HCT116 (cell line): ENCODE results near the gene CHST11. TPM values are rescaled to one million over a fixed set of nuclear protein-coding genes. Genes with fewer than 3 reads are reported as not detected.

Source experiments
- ATAC-seq: fragments of 200-7000 bp; cut with Tn5 transposase; 2 replicates; pipeline ENCODE4 v1.9.1; 2020; ENCODE audit warnings: mild to moderate bottlenecking, moderate library complexity
- BruUV-seq: library from RNA; stranded (reverse); fragments of 400-500 nt; replicated peaks from 2 replicates; lab custom pipeline; 2021; lab: Mats Ljungman, UMichigan
- CTCF ChIA-PET: fragments of 300-600 bp; sonication (Branson Sonifier 250); formaldehyde crosslinking; loops from one replicate; lab custom pipeline; 2021; ENCODE audit warnings: antibody characterized with exemption; lab: Charles Lee
- POLR2A ChIA-PET: fragments of 300-600, 350-600 bp; sonication (Branson Sonifier 250); formaldehyde crosslinking; loops from one replicate; lab custom pipeline; 2021; ENCODE audit warnings: antibody characterized with exemption; lab: Charles Lee
- RAD21 ChIA-PET, 2 experiments: fragments of 300-600 bp; sonication (Branson Sonifier 250); formaldehyde crosslinking; loops; one replicate each; lab custom pipeline; 2023; ENCODE audit warnings: low total read pairs in 2 of 2; ENCODE audit not compliant: uncharacterized antibody in 2 of 2, unreplicated experiment in 2 of 2, low non-redundant PET in 1 of 2; lab: Charles Lee
- DNase-seq: peaks from one replicate; pipeline ENCODE4 v3.0.0-alpha.2; 2010; ENCODE audit warnings: low read depth, low spot score
- H2AFZ ChIP-seq: fragments of 200-600 bp; shearing (Covaris generic), sonication (generic); 2 replicates; pipeline ENCODE4 v1.6.1; 2017; ENCODE audit warnings: low read depth, mixed run types, mixed read lengths, antibody characterized with exemption, low read length; ENCODE audit not compliant: poor library complexity, severe bottlenecking
- H3K27ac ChIP-seq: 2 replicates; pipeline ENCODE4 v1.5.1; 2012; ENCODE audit warnings: low read depth, low read length
- H3K27me3 ChIP-seq: fragments of 200-600 bp; sonication (generic); 2 replicates; pipeline ENCODE4 v1.6.1; 2016; ENCODE audit warnings: mixed run types, low read length, mixed read lengths; ENCODE audit not compliant: insufficient read depth
- H3K36me3 ChIP-seq, 2 experiments: fragments of 200-500 bp in 1 of 2; fragments of 200-600 bp in 1 of 2; sonication (Bioruptor generic) in 1 of 2; sonication (generic) in 1 of 2; 2 replicates each; pipeline versions ENCODE4 v1.5.1 to v1.6.1; 2014 to 2016; ENCODE audit warnings: low read length in 2 of 2, inconsistent platforms in 1 of 2, mixed read lengths in 1 of 2, mixed run types in 1 of 2; ENCODE audit not compliant: insufficient read depth in 2 of 2, control insufficient read depth in 1 of 2
- H3K4me1 ChIP-seq, 2 experiments: fragments of 200-600 bp in 1 of 2; sonication (generic) in 1 of 2; 2 replicates each; pipeline versions ENCODE4 v1.5.1 to v1.6.1; 2012 to 2017; ENCODE audit warnings: low read length in 2 of 2, inconsistent platforms in 1 of 2, mild to moderate bottlenecking in 1 of 2, mixed read lengths in 1 of 2, mixed run types in 1 of 2, moderate library complexity in 1 of 2; ENCODE audit not compliant: insufficient read depth in 2 of 2, control insufficient read depth in 1 of 2
- H3K4me2 ChIP-seq: fragments of 200-600 bp; sonication (generic); 2 replicates; pipeline ENCODE4 v1.6.1; 2017; ENCODE audit warnings: mixed run types, low read length, mixed read lengths
- H3K4me3 ChIP-seq, 2 experiments: fragments of 200-600 bp in 1 of 2; sonication (generic) in 1 of 2; replicated peaks in 1 of 2; 2 replicates each; pipeline ENCODE4 v1.5.1; 2011 to 2016; ENCODE audit warnings: low read length in 2 of 2, control low read depth in 1 of 2, low read depth in 1 of 2, mild to moderate bottlenecking in 1 of 2, mixed read lengths in 1 of 2, mixed run types in 1 of 2
- H3K79me2 ChIP-seq: fragments of 200-600 bp; sonication (generic); 2 replicates; pipeline ENCODE4 v1.6.1; 2017; ENCODE audit warnings: mild to moderate bottlenecking, mixed run types, low read length, moderate library complexity, mixed read lengths; ENCODE audit not compliant: insufficient read depth
- H3K9ac ChIP-seq: fragments of 200-600 bp; sonication (generic); 2 replicates; pipeline ENCODE4 v1.6.1; 2016; ENCODE audit warnings: low read length, mixed read lengths
- H3K9me2 ChIP-seq: fragments of 200-600 bp; sonication (generic), shearing (Covaris generic); 2 replicates; pipeline ENCODE4 v1.6.1; 2017; ENCODE audit warnings: mixed run types, mild to moderate bottlenecking, moderate library complexity; ENCODE audit not compliant: insufficient read depth
- H3K9me3 ChIP-seq, 2 experiments: fragments of 200-500 bp in 1 of 2; fragments of 200-600 bp in 1 of 2; sonication (Bioruptor generic) in 1 of 2; sonication (generic) in 1 of 2; 2 replicates each; pipeline ENCODE4 v1.6.1; 2014 to 2017; ENCODE audit warnings: low read length in 2 of 2, mixed read lengths in 2 of 2, inconsistent platforms in 1 of 2, low read depth in 1 of 2, mild to moderate bottlenecking in 1 of 2, mixed run types in 1 of 2, moderate library complexity in 1 of 2; ENCODE audit not compliant: control insufficient read depth in 1 of 2, insufficient read depth in 1 of 2
- H4K20me1 ChIP-seq: fragments of 200-600 bp; sonication (generic), shearing (Covaris generic); 2 replicates; pipeline ENCODE4 v1.6.1; 2017; ENCODE audit warnings: mixed run types, mild to moderate bottlenecking, moderate library complexity; ENCODE audit not compliant: insufficient read depth
- ATF3 ChIP-seq: IDR thresholded peaks from 2 replicates; pipeline ENCODE4 v1.6.1; 2012
- CTCF ChIP-seq, 3 experiments: fragments of 200-600 bp in 1 of 3; sonication (generic) in 1 of 3; IDR thresholded peaks in 2 of 3; conservative IDR thresholded peaks in 1 of 3; 2 replicates each; pipeline ENCODE4 v1.5.1; 2012 to 2017; ENCODE audit warnings: low read depth in 2 of 3, low read length in 2 of 3, antibody characterized with exemption in 1 of 3, borderline replicate concordance in 1 of 3, control low read depth in 1 of 3, mild to moderate bottlenecking in 1 of 3, mixed read lengths in 1 of 3, mixed run types in 1 of 3, moderate library complexity in 1 of 3; ENCODE audit not compliant: insufficient read depth in 1 of 3
- JUND ChIP-seq: IDR thresholded peaks from 2 replicates; pipeline ENCODE4 v1.6.1; 2012
- POLR2A ChIP-seq: IDR thresholded peaks from 2 replicates; pipeline ENCODE4 v1.7.0; 2011; ENCODE audit warnings: borderline replicate concordance; ENCODE audit not compliant: insufficient read depth, insufficient read length; ENCODE audit errors: extremely low read depth
- SIN3A ChIP-seq: IDR thresholded peaks from 2 replicates; pipeline ENCODE4 v1.6.1; 2012; ENCODE audit warnings: low read depth
- SRF ChIP-seq: IDR thresholded peaks from 2 replicates; pipeline ENCODE4 v1.6.1; 2012; ENCODE audit warnings: low read depth
- ZFX ChIP-seq: fragments of 450-650 bp; IDR thresholded peaks from 2 replicates; pipeline ENCODE4 v1.6.1; 2017
- ZNF274 ChIP-seq: fragments of 200-500 bp; sonication (Bioruptor generic); IDR thresholded peaks from 2 replicates; pipeline ENCODE4 v1.6.1; 2014; ENCODE audit warnings: mild to moderate bottlenecking, low read depth, low read length, inconsistent platforms
- intact Hi-C: fragments of 100-400 bp; cut with micrococcal nuclease; formaldehyde crosslinking; loops from 2 replicates; pipeline ENCODE4 v1.10.0; 2022
- total RNA-seq: library from RNA; stranded (reverse); gene quantifications from one replicate; pipeline ENCODE4 v1.2.1, GENCODE V29; 2021; ENCODE audit not compliant: unreplicated experiment

Gene CHST11
- total RNA-seq, 1 experiment from 2014 or later: 10.1 TPM

- no peak overlapping the region for H3K27ac ChIP-seq
- H3K27me3 ChIP-seq: no peaks in the 10 kb centered on the region
- H3K9ac ChIP-seq: no peak overlapping the region
- intact Hi-C loops: no loop called here
- ChIA-PET POLR2A (no interaction called here), RAD21 (no interaction called here), CTCF (no interaction called here)
- BruUV-seq: no TSS peak
- no peaks in the 10 kb centered on the region for H3K79me2 ChIP-seq
- H3K36me3 ChIP-seq: no peaks in the 10 kb centered on the region
- no peak for ATAC-seq
- no peak for DNase-seq
- H4K20me1 ChIP-seq: no peaks in the 10 kb centered on the region
- no peak overlapping the region for H2AFZ ChIP-seq
- H3K4me2 ChIP-seq: no peak overlapping the region
- H3K9me2 ChIP-seq: no peaks in the 10 kb centered on the region
- no peak for TF ChIP-seq ZFX
- no peak for TF ChIP-seq SRF
- TF ChIP-seq ATF3: no peak
- no peak for TF ChIP-seq SIN3A
- TF ChIP-seq POLR2A: no peak
- no peaks in the 10 kb centered on the region for H3K9me3 ChIP-seq
- H3K4me1 ChIP-seq: peaks cover 4 to 9% of the 10 kb centered on the region in 2 experiments; a peak in 2 of 4 replicates
- no peak overlapping the region for H3K4me3 ChIP-seq
Observed at GRCh38 chr12:104641862-104642261, 185.1 kb downstream of the CHST11 start.

- Histone ChIP-seq H3K27me3 (no peaks in the 10 kb centered on the region), H3K27ac (no peak overlapping the region), H3K4me3 (no peak overlapping the region), H2AFZ (no peak overlapping the region), H3K79me2 (no peaks in the 10 kb centered on the region), H3K4me1 (peaks cover 4 to 9% of the 10 kb centered on the region in 2 experiments; a peak in 2 of 4 replicates), H3K4me2 (no peak overlapping the region), H3K36me3 (no peaks in the 10 kb centered on the region), H4K20me1 (no peaks in the 10 kb centered on the region), H3K9me2 (no peaks in the 10 kb centered on the region), H3K9me3 (no peaks in the 10 kb centered on the region), H3K9ac (no peak overlapping the region)
- RAD21 ChIA-PET: no interaction called here
- BruUV-seq: no TSS peak
- intact Hi-C loops: no loop called here
- DNase-seq (no peak), ATAC-seq (no peak)
- POLR2A ChIA-PET: no interaction called here
- CTCF ChIA-PET: no interaction called here
- no peak for TF ChIP-seq ZNF274
- no peak for TF ChIP-seq JUND
- no peak for TF ChIP-seq CTCF (IDR thresholded peaks at IDR 0.05 in 2 of 3, conservative IDR thresholded peaks at IDR 0.05 in 1 of 3; ENCODE audit: borderline replicate concordance in 1 of 3, insufficient read depth in 1 of 3, low read depth in 2 of 3, low read length in 2 of 3)
- TF ChIP-seq, all 23 proteins: peak for 0
Observed at GRCh38 chr12:104643093-104643818, 186.5 kb downstream of the CHST11 start.
